K562 (cell line): Measurements from ENCODE around the gene HAPSTR1. TPM values are rescaled to one million over a fixed set of nuclear protein-coding genes. Genes with fewer than 3 reads are reported as not detected.

ENCODE experiments used
- ATAC-seq: fragments of 200-7000 bp; cut with Tn5 transposase; 3 replicates; pipeline ENCODE4 v1.9.1; 2020; ENCODE audit warnings: moderate library complexity
- BruUV-seq: library from RNA; stranded (reverse); fragments of 400-500 nt; replicated peaks from 2 replicates; lab custom pipeline; 2021; lab: Mats Ljungman, UMichigan
- CTCF ChIA-PET: fragments of 300-600 bp; formaldehyde crosslinking; extraction: SDS; loops from one replicate; lab custom pipeline; 2021; ENCODE audit warnings: low intra/inter-chr PET ratio; lab: Yijun Ruan, JAX
- POLR2A ChIA-PET: fragments of 300-600, 350-650 bp; sonication (Branson Sonifier 250); formaldehyde crosslinking; extraction: SDS; loops from one replicate; lab custom pipeline; 2021; ENCODE audit warnings: antibody characterized with exemption, inconsistent platforms; lab: Yijun Ruan, JAX
- DNase-seq, 4 experiments: peaks; one replicate each; pipeline versions ENCODE4 v3.0.0 to v3.0.0-alpha.2; 2011 to 2018; ENCODE audit warnings: low spot score in 3 of 4, mixed read lengths in 3 of 4; ENCODE audit errors: extremely low read depth in 1 of 4
- FAIRE-seq: peaks from 2 replicates; lab custom pipeline; 2011; peaks lifted over from hg19 to GRCh38; lab: Jason Lieb, UNC
- H2AFZ ChIP-seq: 2 replicates; pipeline ENCODE4 v1.6.0; 2011; ENCODE audit warnings: low read depth, low read length, control low read depth, inconsistent platforms
- H3K27ac ChIP-seq: fragments of 200-600 bp; 3 replicates; pipeline ENCODE4 v1.8.0; 2011; ENCODE audit warnings: low read depth, mild to moderate bottlenecking, control low read depth, inconsistent platforms, low read length, moderate library complexity, mixed read lengths; ENCODE audit errors: extremely low read depth
- H3K27me3 ChIP-seq, 2 experiments: fragments of 300-600 bp in 1 of 2; 2 replicates in 1 of 2; 3 replicates in 1 of 2; pipeline versions ENCODE4 v1.6.0 to v1.8.0; 2011; ENCODE audit warnings: inconsistent platforms in 2 of 2, low read length in 2 of 2, mild to moderate bottlenecking in 1 of 2, mixed read lengths in 1 of 2, moderate library complexity in 1 of 2; ENCODE audit not compliant: control insufficient read depth in 2 of 2, insufficient read depth in 2 of 2
- H3K36me3 ChIP-seq: fragments of 300-600 bp; 3 replicates; pipeline ENCODE4 v1.8.0; 2011; ENCODE audit warnings: mild to moderate bottlenecking, low read length, inconsistent platforms; ENCODE audit not compliant: control insufficient read depth, insufficient read depth
- H3K4me1 ChIP-seq, 2 experiments: fragments of 200-600 bp in 1 of 2; replicated peaks in 1 of 2; 2 replicates in 1 of 2; 3 replicates in 1 of 2; pipeline versions ENCODE4 v1.5.1 to v1.8.0; 2011; ENCODE audit warnings: inconsistent platforms in 2 of 2, low read length in 2 of 2, mild to moderate bottlenecking in 1 of 2, mixed read lengths in 1 of 2, moderate library complexity in 1 of 2; ENCODE audit not compliant: control insufficient read depth in 2 of 2, insufficient read depth in 2 of 2
- H3K4me2 ChIP-seq: 2 replicates; pipeline ENCODE4 v1.6.1; 2011; ENCODE audit warnings: low read length, control low read depth, inconsistent platforms, mixed read lengths; ENCODE audit not compliant: insufficient read depth
- H3K4me3 ChIP-seq: fragments of 200-600 bp; sonication (generic), shearing (Covaris generic); 2 replicates; pipeline ENCODE4 v1.5.1; 2016; ENCODE audit warnings: control low read depth, inconsistent platforms
- H3K79me2 ChIP-seq: fragments of 200-600 bp; 3 replicates; pipeline ENCODE4 v1.8.0; 2011; ENCODE audit warnings: low read length, inconsistent platforms; ENCODE audit not compliant: control insufficient read depth, insufficient read depth
- H3K9ac ChIP-seq, 2 experiments: 2 replicates each; pipeline versions ENCODE4 v1.6.0 to v1.6.1; 2011; ENCODE audit warnings: low read depth in 2 of 2, low read length in 2 of 2, control low read depth in 1 of 2, inconsistent platforms in 1 of 2, mild to moderate bottlenecking in 1 of 2, mixed read lengths in 1 of 2; ENCODE audit not compliant: insufficient read depth in 1 of 2
- H3K9me1 ChIP-seq: one replicate; pipeline ENCODE4 v1.6.0; 2011; ENCODE audit warnings: inconsistent platforms, mild to moderate bottlenecking, low read length, moderate library complexity; ENCODE audit not compliant: control insufficient read depth, insufficient read depth
- H3K9me3 ChIP-seq: replicated peaks from 2 replicates; pipeline ENCODE4 v1.5.1; 2011; ENCODE audit warnings: low read depth, low read length, inconsistent platforms; ENCODE audit not compliant: control insufficient read depth, insufficient read depth
- H4K20me1 ChIP-seq: replicated peaks from 2 replicates; pipeline ENCODE4 v1.6.1; 2011; ENCODE audit warnings: low read length, inconsistent platforms, mixed read lengths; ENCODE audit not compliant: control insufficient read depth, insufficient read depth
- CLOCK ChIP-seq: fragments of 250-450 bp; sonication (Bioruptor Pico); IDR thresholded peaks from 2 replicates; pipeline ENCODE4 v1.4.0; 2020; ENCODE audit warnings: mild to moderate bottlenecking, moderate library complexity, borderline replicate concordance
- FUS ChIP-seq: fragments of 200-400 bp; formaldehyde crosslinking; optimal IDR thresholded peaks from 2 replicates; pipeline ENCODE3; 2017; ENCODE audit warnings: low read depth, low read length
- MAX ChIP-seq: sonication (generic); formaldehyde crosslinking; IDR thresholded peaks from 2 replicates; pipeline ENCODE4 v1.9.0; 2022; ENCODE audit warnings: mild to moderate bottlenecking, missing genetic modification reagents
- POLR2A ChIP-seq: fragments of 450-650 bp; conservative IDR thresholded peaks from 2 replicates; pipeline ENCODE4 v1.6.1; 2016
- POLR2AphosphoS2 ChIP-seq: IDR thresholded peaks from 2 replicates; pipeline ENCODE4 v1.6.1; 2012; ENCODE audit warnings: low read length, improper control_type of control experiment
- U2AF2 ChIP-seq: fragments of 200-400 bp; formaldehyde crosslinking; optimal IDR thresholded peaks from 2 replicates; pipeline ENCODE3; 2017; ENCODE audit warnings: low read depth, mild to moderate bottlenecking, low read length
- WGBS: fragments of 100-300 bp; shearing (Covaris generic); methylation state at CpG from one replicate; pipeline ENCODE4 v1.1.6; 2016; ENCODE audit warnings: low coverage, mixed read lengths; ENCODE audit not compliant: insufficient coverage; ENCODE audit errors: missing lambda C conversion rate; 5-methylcytosine and 5-hydroxymethylcytosine counted together
- in situ Hi-C: fragments of 300-500 bp; cut with MboI; formaldehyde crosslinking; loops from 4 replicates; pipeline ENCODE4 v1.15.0; 2018; ENCODE audit warnings: inconsistent platforms, mixed read lengths
- intact Hi-C: fragments of 100-400 bp; cut with micrococcal nuclease; formaldehyde crosslinking; loops from 2 replicates; pipeline ENCODE4 v1.14.2; 2022
- polyA plus RNA-seq, 8 experiments: library from polyadenylated mRNA; depleted of rRNA in 4 of 8; stranded (reverse) in 5 of 8; unstranded in 3 of 8; fragments of >200 nt; fragmentation: Nextera tagmentation in 2 of 8; fragmentation: Illumina TruSeq in 1 of 8; extraction: Ambion mirVana in 2 of 8; extraction: Trizol in 1 of 8; gene quantifications; 2 replicates each; pipeline versions ENCODE4 v1.2.1 to v1.2.3, GENCODE V29; 2011 to 2014; ENCODE audit warnings: inconsistent platforms in 1 of 8, missing spikeins in 1 of 8
- total RNA-seq, 7 experiments: library from RNA; depleted of rRNA in 6 of 7; stranded (reverse); fragments of >200 nt in 6 of 7; fragmentation: Illumina TruSeq in 2 of 7; extraction: Trizol in 2 of 7; gene quantifications; 2 replicates each; pipeline versions ENCODE4 v1.2.1 to v1.2.3, GENCODE V29; 2011 to 2021; ENCODE audit warnings: low replicate concordance in 1 of 7

Gene HAPSTR1
- total and polyA plus RNA-seq, 9 of the 15 experiments (the other 6 are each of a cell fraction or from before 2014, with no cell fraction given), result 10.8 to 67.9 (median 36.5) TPM

- no peak for FAIRE-seq
- Histone ChIP-seq H3K9me3 (no peaks in the 10 kb centered on the region), H3K4me1 (peaks cover 3 to 15% of the 10 kb centered on the region in 2 experiments; a peak in 3 of 5 replicates)
- BruUV-seq, result no TSS peak
- TF ChIP-seq CLOCK (CRISPR knock-in tag) (no peak), POLR2AphosphoS2 (peak; percentile 75; the same call in 1 of the 2 replicates), POLR2A (0 out of 2 replicates have a peak, but pooled peaks have one; percentile 14), FUS (no peak), U2AF2 (no peak), MAX (CRISPR knock-in tag) (no peak)
- TF ChIP-seq, all 486 proteins: peak for 2
- Histone ChIP-seq H3K79me2 (peaks cover 92% of the 10 kb centered on the region), H3K36me3 (peaks cover 99% of the 10 kb centered on the region), H3K4me2 (no peak overlapping the region), H3K4me3 (no peak overlapping the region), H2AFZ (no peak overlapping the region), H3K9ac (no peak overlapping the region), H3K27me3 (no peaks in the 10 kb centered on the region), H4K20me1 (peaks cover 57% of the 10 kb centered on the region), H3K27ac (no peak overlapping the region), H3K9me1 (peaks cover 12% of the 10 kb centered on the region)
- ATAC-seq (no peak), DNase-seq (no peak)
- ChIA-PET CTCF (no interaction called here), POLR2A (interaction anchor here (0.6 to 1.3 kb wide), 8 partner anchors 8 to 105 kb away, joined by 3 to 6 read pairs (median 3); no protein-coding TSS in a partner anchor)
- intact Hi-C loops (no loop called here), in situ Hi-C loops (no loop called here)
- WGBS, result 86% methylated on average over 3 of the region's 3 CpGs
Observed at GRCh38 chr16:9113707-9114106, 22.3 kb downstream of the HAPSTR1 start.
